HepG2 (cell line): ENCODE data around the gene THOC6. TPM values are rescaled to one million over a fixed set of nuclear protein-coding genes. Genes with fewer than 3 reads are reported as not detected.
A peak's percentile ranks its signal among the peaks of the same experiment; 100 is the strongest.

Source experiments
- CREM ChIP-seq, 2 experiments: sonication (generic) in 1 of 2; formaldehyde crosslinking in 1 of 2; IDR thresholded peaks; 2 replicates each; pipeline versions ENCODE4 v1.4.0 to v1.6.1; 2016 to 2020; ENCODE audit warnings: antibody characterized with exemption in 1 of 2, mild to moderate bottlenecking in 1 of 2, missing genetic modification reagents in 1 of 2
- DR1 ChIP-seq: sonication (generic); formaldehyde crosslinking; IDR thresholded peaks from 2 replicates; pipeline ENCODE4 v1.8.0; 2021; ENCODE audit warnings: mild to moderate bottlenecking, missing genetic modification reagents, inconsistent platforms
- HOXA3 ChIP-seq: sonication (generic); formaldehyde crosslinking; IDR thresholded peaks from 2 replicates; pipeline ENCODE4 v1.5.0; 2020; ENCODE audit warnings: missing genetic modification reagents
- MEIS1 ChIP-seq: sonication (generic); formaldehyde crosslinking; IDR thresholded peaks from 2 replicates; pipeline ENCODE4 v1.9.0; 2021; ENCODE audit warnings: mild to moderate bottlenecking, missing genetic modification reagents, moderate library complexity, borderline replicate concordance
- NR0B2 ChIP-seq: sonication (generic); formaldehyde crosslinking; IDR thresholded peaks from 2 replicates; pipeline ENCODE4 v1.4.0; 2020; ENCODE audit warnings: mild to moderate bottlenecking, missing genetic modification reagents
- PRPF4 ChIP-seq: fragments of 200-400 bp; formaldehyde crosslinking; IDR thresholded peaks from 2 replicates; pipeline ENCODE4 v1.6.1; 2016; ENCODE audit warnings: low read length, low read depth; ENCODE audit not compliant: poor library complexity, severe bottlenecking
- RBFOX2 ChIP-seq: fragments of 200-400 bp; formaldehyde crosslinking; IDR thresholded peaks from 2 replicates; pipeline ENCODE4 v1.6.1; 2017; ENCODE audit warnings: low read depth, mild to moderate bottlenecking, low read length
- REPIN1 ChIP-seq: sonication (generic); formaldehyde crosslinking; IDR thresholded peaks from 2 replicates; pipeline ENCODE4 v1.8.0; 2022; ENCODE audit warnings: missing genetic modification reagents, low read depth, mild to moderate bottlenecking, borderline replicate concordance
- SAP130 ChIP-seq: IDR thresholded peaks from 2 replicates; pipeline ENCODE4 v1.6.1; 2016; ENCODE audit warnings: low read depth
- SKI ChIP-seq: fragments of 450-650 bp; IDR thresholded peaks from one replicate; pipeline ENCODE4 v1.6.1; 2018; ENCODE audit warnings: mild to moderate bottlenecking; ENCODE audit not compliant: partially characterized antibody
- SNAPC5 ChIP-seq: sonication (generic); formaldehyde crosslinking; IDR thresholded peaks from 2 replicates; pipeline ENCODE4 v1.8.1; 2023; ENCODE audit warnings: mild to moderate bottlenecking, missing genetic modification reagents, borderline replicate concordance
- SOX5 ChIP-seq: IDR thresholded peaks from 2 replicates; pipeline ENCODE4 v1.6.1; 2016; ENCODE audit warnings: borderline replicate concordance
- SRSF4 ChIP-seq: fragments of 200-400 bp; formaldehyde crosslinking; IDR thresholded peaks from one replicate; pipeline ENCODE4 v1.6.1; 2018; ENCODE audit warnings: mild to moderate bottlenecking, low read depth, low read length, moderate library complexity; ENCODE audit not compliant: poor library complexity, severe bottlenecking
- STAT5B ChIP-seq: sonication (generic); formaldehyde crosslinking; IDR thresholded peaks from 2 replicates; pipeline ENCODE4 v1.4.0; 2020; ENCODE audit warnings: missing genetic modification reagents
- U2AF1 ChIP-seq: fragments of 200-400 bp; formaldehyde crosslinking; optimal IDR thresholded peaks from 2 replicates; pipeline ENCODE3; 2017; ENCODE audit warnings: mild to moderate bottlenecking, low read depth, low read length
- ZBTB14 ChIP-seq: sonication (generic); formaldehyde crosslinking; IDR thresholded peaks from 2 replicates; pipeline ENCODE4 v1.4.0; 2020; ENCODE audit warnings: missing genetic modification reagents
- ZBTB8A ChIP-seq: sonication (generic); formaldehyde crosslinking; IDR thresholded peaks from 2 replicates; pipeline ENCODE4 v1.4.0; 2020; ENCODE audit warnings: mild to moderate bottlenecking, low read depth, missing genetic modification reagents, borderline replicate concordance
- ZFP41 ChIP-seq: sonication (generic); formaldehyde crosslinking; IDR thresholded peaks from 2 replicates; pipeline ENCODE4 v1.4.0; 2020; ENCODE audit warnings: mild to moderate bottlenecking, missing genetic modification reagents, borderline replicate concordance
- ZNF160 ChIP-seq: sonication (generic); formaldehyde crosslinking; IDR thresholded peaks from 2 replicates; pipeline ENCODE4 v1.8.0; 2022; ENCODE audit warnings: mild to moderate bottlenecking, inconsistent platforms, missing genetic modification reagents
- ZNF20 ChIP-seq: sonication (generic); formaldehyde crosslinking; IDR thresholded peaks from 2 replicates; pipeline ENCODE4 v1.4.0; 2020; ENCODE audit warnings: mild to moderate bottlenecking, moderate library complexity, missing genetic modification reagents
- ZNF326 ChIP-seq: sonication (generic); formaldehyde crosslinking; IDR thresholded peaks from 2 replicates; pipeline ENCODE4 v1.4.0; 2020; ENCODE audit warnings: missing genetic modification reagents, borderline replicate concordance
- ZNF496 ChIP-seq: sonication (generic); formaldehyde crosslinking; IDR thresholded peaks from 2 replicates; pipeline ENCODE4 v1.8.1; 2023; ENCODE audit warnings: mild to moderate bottlenecking, moderate library complexity, missing genetic modification reagents; ENCODE audit not compliant: insufficient replicate concordance
- polyA plus RNA-seq, 8 experiments: library from polyadenylated mRNA; depleted of rRNA in 3 of 8; stranded (reverse) in 7 of 8; unstranded in 1 of 8; fragments of >200 nt; fragmentation: Illumina TruSeq in 4 of 8; extraction: Trizol in 4 of 8; gene quantifications; 2 replicates each; pipeline versions ENCODE4 v1.2.1 to v1.2.3, GENCODE V29; 2011 to 2016; ENCODE audit warnings: low read depth in 4 of 8, missing spikeins in 1 of 8, mixed read lengths in 1 of 8; ENCODE audit not compliant: insufficient read depth in 1 of 8
- total RNA-seq, 5 experiments: library from RNA; depleted of rRNA; stranded (reverse); fragments of >200 nt; fragmentation: Illumina TruSeq; extraction: Trizol; gene quantifications; 2 replicates each; pipeline ENCODE4 v1.2.3, GENCODE V29; 2016; ENCODE audit warnings: low read depth in 1 of 5

Gene THOC6
- total and polyA plus RNA-seq, 2 of the 13 experiments (the other 11 are each of a cell fraction or from before 2014, with no cell fraction given): 32.1 to 37.0 TPM

GRCh38 chr16:3017794-3018506, 5.9 kb upstream of the THOC6 start, which contains the start of gene CLDN6 (continued):
- TF ChIP-seq ZFP41 (CRISPR knock-in tag): no peak
- no peak for TF ChIP-seq SNAPC5 (CRISPR knock-in tag)
- no peak for TF ChIP-seq REPIN1
- TF ChIP-seq U2AF1: no peak
- no peak for TF ChIP-seq SOX5
- TF ChIP-seq STAT5B (CRISPR knock-in tag): no peak
- 0 out of 2 replicates have a peak, but pooled peaks have one; percentile 18 for TF ChIP-seq NR0B2
- TF ChIP-seq SKI: peak; percentile 26
- no peak for TF ChIP-seq DR1 (CRISPR knock-in tag)
- TF ChIP-seq ZNF20: no peak
- TF ChIP-seq RBFOX2: 0 out of 2 replicates have a peak, but pooled peaks have one; percentile 56
- TF ChIP-seq ZNF496 (CRISPR knock-in tag): no peak
- peak; percentile 42 for TF ChIP-seq SAP130
- TF ChIP-seq PRPF4: no peak
- TF ChIP-seq SRSF4: no peak
- TF ChIP-seq CREM (IDR thresholded peaks at IDR 0.05): peak; percentile 49; the same call in 1 of the 2 replicates
- TF ChIP-seq CREM (CRISPR knock-in tag; IDR thresholded peaks at IDR 0.05): 0 out of 2 replicates have a peak, but pooled peaks have one; percentile 48
- no peak for TF ChIP-seq ZBTB8A (CRISPR knock-in tag)
- TF ChIP-seq ZNF160: no peak
- TF ChIP-seq HOXA3 (CRISPR knock-in tag): peak; percentile 38; the same call in 1 of the 2 replicates
- TF ChIP-seq ZNF326 (CRISPR knock-in tag): no peak
- no peak for TF ChIP-seq ZBTB14 (CRISPR knock-in tag)
- TF ChIP-seq MEIS1: no peak
